Left hindlimb (tissue), 1 donor: ENCODE results near the gene HARS2.
"Not testable (repeated sequence)": the region's sequence is repeated elsewhere in the genome, so short reads cannot be mapped to it uniquely, and the experiment has no call there.

Source experiments
- DNase-seq: peaks from one replicate; pipeline ENCODE4 v3.0.0-alpha.2; 2018

Gene HARS2

GRCh38 chr5:140700177-140701144 is 9.2 kb downstream of the HARS2 start, which contains the start of gene ZMAT2:
ZMAT2 (plus strand) TSS chr5:140700447; CDS start chr5:140700461, 14 bp downstream.
- peak; percentile 94 for DNase-seq

- DNase-seq = no peak
Observed at GRCh38 chr5:140707812-140708211, 16.6 kb downstream of the HARS2 start.

GRCh38 chr5:140708787-140709186 is 17.5 kb downstream of the HARS2 start:
- DNase-seq = not testable (repeated sequence)

- DNase-seq = peak; percentile 84
Observed at GRCh38 chr5:140710899-140711552, 19.8 kb downstream of the HARS2 start.

- no peak for DNase-seq
Observed at GRCh38 chr5:140711794-140712193, 20.5 kb downstream of the HARS2 start.

GRCh38 chr5:140713562-140714094 is 22.4 kb downstream of the HARS2 start:
- no peak for DNase-seq

GRCh38 chr5:140716238-140716637 is 25.0 kb downstream of the HARS2 start:
- DNase-seq = not testable (repeated sequence)

- DNase-seq = no peak
Observed at GRCh38 chr5:140718266-140718592, 27.0 kb downstream of the HARS2 start.

- not testable (repeated sequence) for DNase-seq
Observed at GRCh38 chr5:140720738-140721137, 29.5 kb downstream of the HARS2 start.

- DNase-seq = not testable (repeated sequence)
Observed at GRCh38 chr5:140721395-140721794, 30.1 kb downstream of the HARS2 start.

- DNase-seq = peak; percentile 46
Observed at GRCh38 chr5:140725799-140726471, 34.7 kb downstream of the HARS2 start.

GRCh38 chr5:140733098-140733497 is 41.8 kb downstream of the HARS2 start:
- no peak for DNase-seq

- no peak for DNase-seq
Observed at GRCh38 chr5:140734354-140734753, 43.1 kb downstream of the HARS2 start.

GRCh38 chr5:140737486-140737885 is 46.2 kb downstream of the HARS2 start:
- DNase-seq = no peak

- no peak for DNase-seq
Observed at GRCh38 chr5:140741967-140742366, 50.7 kb downstream of the HARS2 start.
